Stomach (tissue), 4 donors: ENCODE data around the gene SLC41A3.

Experiments
- EP300 ChIP-seq: sonication (generic); formaldehyde crosslinking; IDR thresholded peaks from one replicate; pipeline ENCODE4 v1.6.1; 2017; ENCODE audit warnings: antibody characterized with exemption
- TF ChIP-seq, protein P1 (sequence below), 7 experiments: fragments of 450-650 bp in 4 of 7; fragments of 200-600 bp in 3 of 7; sonication (generic) in 3 of 7; IDR thresholded peaks; one replicate each; pipeline ENCODE4 v1.5.1; 2016 to 2019; ENCODE audit warnings: antibody characterized with exemption in 7 of 7, control low read depth in 2 of 7, mild to moderate bottlenecking in 1 of 7

DNA sequence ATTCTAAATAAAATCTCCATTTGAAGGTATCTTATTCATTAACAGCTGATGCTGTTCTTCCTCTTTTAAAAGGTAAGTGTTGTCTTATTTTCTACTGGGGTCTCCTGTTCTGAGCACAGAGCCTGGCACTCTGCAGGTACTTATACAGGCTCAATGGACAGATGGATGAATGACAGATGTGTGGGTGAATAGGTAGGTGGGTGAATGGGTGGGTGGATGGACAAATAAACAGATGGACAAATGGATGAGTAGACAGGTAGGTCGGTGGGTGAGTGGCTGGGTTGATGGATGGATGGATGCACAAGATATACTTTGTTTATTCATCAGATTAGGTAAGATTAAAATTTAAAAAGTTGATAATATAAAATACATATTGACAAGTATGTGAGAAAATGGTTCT is 53.5 kb downstream of the SLC41A3 start:
- TF ChIP-seq, protein P1, sequence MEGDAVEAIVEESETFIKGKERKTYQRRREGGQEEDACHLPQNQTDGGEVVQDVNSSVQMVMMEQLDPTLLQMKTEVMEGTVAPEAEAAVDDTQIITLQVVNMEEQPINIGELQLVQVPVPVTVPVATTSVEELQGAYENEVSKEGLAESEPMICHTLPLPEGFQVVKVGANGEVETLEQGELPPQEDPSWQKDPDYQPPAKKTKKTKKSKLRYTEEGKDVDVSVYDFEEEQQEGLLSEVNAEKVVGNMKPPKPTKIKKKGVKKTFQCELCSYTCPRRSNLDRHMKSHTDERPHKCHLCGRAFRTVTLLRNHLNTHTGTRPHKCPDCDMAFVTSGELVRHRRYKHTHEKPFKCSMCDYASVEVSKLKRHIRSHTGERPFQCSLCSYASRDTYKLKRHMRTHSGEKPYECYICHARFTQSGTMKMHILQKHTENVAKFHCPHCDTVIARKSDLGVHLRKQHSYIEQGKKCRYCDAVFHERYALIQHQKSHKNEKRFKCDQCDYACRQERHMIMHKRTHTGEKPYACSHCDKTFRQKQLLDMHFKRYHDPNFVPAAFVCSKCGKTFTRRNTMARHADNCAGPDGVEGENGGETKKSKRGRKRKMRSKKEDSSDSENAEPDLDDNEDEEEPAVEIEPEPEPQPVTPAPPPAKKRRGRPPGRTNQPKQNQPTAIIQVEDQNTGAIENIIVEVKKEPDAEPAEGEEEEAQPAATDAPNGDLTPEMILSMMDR (IDR thresholded peaks at IDR 0.05): no peak
- no peak for TF ChIP-seq EP300
